Motor neuron (in vitro differentiated cells): ENCODE results near the gene IMPG1. TPM values are rescaled to one million over a fixed set of nuclear protein-coding genes. Genes with fewer than 3 reads are reported as not detected.

ENCODE experiments used
- ATAC-seq, 8 experiments: fragments of 200-7000 bp; cut with Tn5 transposase; replicated peaks in 6 of 8; 2 replicates each; pipeline ENCODE4 v1.8.0; 2021; ENCODE audit warnings: mild to moderate bottlenecking in 8 of 8, moderate library complexity in 8 of 8
- H3K27ac ChIP-seq, 2 donors: fragments of 250-450 bp; sonication (Bioruptor Pico); 2 replicates each; pipeline ENCODE4 v1.9.0; 2021; ENCODE audit warnings: antibody characterized with exemption in 2 of 2, mild to moderate bottlenecking in 2 of 2, moderate library complexity in 1 of 2
- H3K4me1 ChIP-seq, 2 donors: fragments of 250-450 bp; sonication (Bioruptor Pico); replicated peaks in 1 of 2; 2 replicates each; pipeline ENCODE4 v1.6.1; 2021; ENCODE audit warnings: antibody characterized with exemption in 2 of 2, mild to moderate bottlenecking in 2 of 2, moderate library complexity in 1 of 2
- H3K4me3 ChIP-seq, 5 donors: fragments of 250-450 bp; sonication (Bioruptor Pico); 2 replicates each; pipeline ENCODE4 v1.9.0; 2021; ENCODE audit warnings: antibody characterized with exemption in 5 of 5, mild to moderate bottlenecking in 5 of 5, moderate library complexity in 4 of 5
- WGBS, 10 experiments: fragments of 450-650 bp; shearing (Covaris generic); methylation state at CpG; one replicate each; pipeline ENCODE4 v1.0.0; 2022; 5-methylcytosine and 5-hydroxymethylcytosine counted together
- in situ Hi-C, 9 experiments: fragments of 400-800 bp; cut with MboI; loops; one replicate each; pipeline ENCODE4 v1.15.0; 2021; ENCODE audit warnings: low sequenced_read_pairs in 9 of 9, low pct_unique_long_range_greater_than_20kb in 2 of 9; ENCODE audit not compliant: unreplicated experiment in 9 of 9
- total RNA-seq, 8 experiments: library from RNA; unstranded; fragments of 300-600 nt; gene quantifications; 2 replicates each; pipeline versions ENCODE4 v1.2.3 to v1.2.4, GENCODE V29; 2022

Gene IMPG1
- total RNA-seq, 8 experiments from 2014 or later: 0.10 to 0.96 (median 0.67) TPM

- 0 to 86% (median 50%) methylated on average over 1 to 3 of the region's 3 CpGs; no CpG with 5 or more reads in 1 of the 10 experiments for WGBS, 10 experiments
- no peak for ATAC-seq
- Histone ChIP-seq H3K27ac (no peak overlapping the region), H3K4me3 (no peak overlapping the region), H3K4me1 (peaks cover 0 to 7% of the 10 kb centered on the region in 2 donors)
- in situ Hi-C loops: no loop called here
Observed at GRCh38 chr6:75997696-75998095, 74.8 kb downstream of the IMPG1 start.

- Histone ChIP-seq H3K4me1 (peaks cover 0 to 7% of the 10 kb centered on the region in 2 donors), H3K27ac (no peak overlapping the region), H3K4me3 (no peak overlapping the region)
- in situ Hi-C loops: no loop called here
- WGBS, 10 experiments: 0 to 69% (median 52%) methylated on average over 2 to 6 of the region's 6 CpGs
- no peak for ATAC-seq
Observed at GRCh38 chr6:75993236-75994162, 79.0 kb downstream of the IMPG1 start.

GRCh38 chr6:75991941-75992340 lies 80.5 kb downstream of the IMPG1 start:
- Histone ChIP-seq H3K4me1 (peaks cover 0 to 7% of the 10 kb centered on the region in 2 donors), H3K4me3 (no peak overlapping the region), H3K27ac (no peak overlapping the region)
- no peak for ATAC-seq
- 0 to 73% (median 50%) methylated on average over 1 to 2 of the region's 2 CpGs; no CpG with 5 or more reads in 5 of the 10 experiments for WGBS, 10 experiments
- in situ Hi-C loops: no loop called here

- Histone ChIP-seq H3K4me3 (no peak overlapping the region), H3K4me1 (no peaks in the 10 kb centered on the region), H3K27ac (no peak overlapping the region)
- in situ Hi-C loops: no loop called here
- no peak for ATAC-seq
- WGBS, 10 experiments: 6 to 86% (median 67%) methylated on average over 1 to 3 of the region's 3 CpGs; no CpG with 5 or more reads in 1 of the 10 experiments
Observed at GRCh38 chr6:75986935-75987334, 85.5 kb downstream of the IMPG1 start.

- in situ Hi-C loops: no loop called here
- Histone ChIP-seq H3K4me3 (no peak overlapping the region), H3K27ac (no peak overlapping the region), H3K4me1 (no peaks in the 10 kb centered on the region)
- no peak for ATAC-seq
- WGBS, 10 experiments: 62 to 100% (median 96%) methylated on average over 1 to 4 of the region's 4 CpGs; no CpG with 5 or more reads in 1 of the 10 experiments
Observed at GRCh38 chr6:75975904-75976303, 96.6 kb downstream of the IMPG1 start.

GRCh38 chr6:75970093-75970492 lies 102.4 kb downstream of the IMPG1 start:
- Histone ChIP-seq H3K4me1 (no peaks in the 10 kb centered on the region), H3K27ac (no peak overlapping the region), H3K4me3 (no peak overlapping the region)
- in situ Hi-C loops: loop anchor here in 1 of 9 experiments (25.0 kb wide), 1 partner anchor 1492 kb away; the partner anchor contains the start of gene HTR1B
- ATAC-seq: peak in 3 of 8 experiments; percentile 65 to 71 (median 70)
- WGBS, 10 experiments: 0 to 100% (median 79%) methylated on average over 1 to 2 of the region's 2 CpGs

GRCh38 chr6:75968143-75968542 lies 104.3 kb downstream of the IMPG1 start:
- Histone ChIP-seq H3K4me3 (no peak overlapping the region), H3K27ac (no peak overlapping the region), H3K4me1 (no peaks in the 10 kb centered on the region)
- no peak for ATAC-seq
- in situ Hi-C loops: loop anchor here in 1 of 9 experiments (25.0 kb wide), 1 partner anchor 1494 kb away; the partner anchor contains the start of gene HTR1B

- H3K4me1 ChIP-seq: no peaks in the 10 kb centered on the region
- H3K4me3 ChIP-seq: no peak overlapping the region
- in situ Hi-C loops: loop anchor here in 1 of 9 experiments (25.0 kb wide), 1 partner anchor 1499 kb away; the partner anchor contains the start of gene HTR1B
- 0 to 100% (median 86%) methylated on average over 1 of the region's 1 CpG for WGBS, 10 experiments
- H3K27ac ChIP-seq: no peak overlapping the region
- no peak for ATAC-seq
Observed at GRCh38 chr6:75963569-75963968, 108.9 kb downstream of the IMPG1 start.

- ATAC-seq: peak in 2 of 8 experiments; percentile 57
- H3K4me1 ChIP-seq: no peaks in the 10 kb centered on the region
- no peak overlapping the region for H3K27ac ChIP-seq
- H3K4me3 ChIP-seq: no peak overlapping the region
- WGBS, 10 experiments: 0 to 93% (median 83%) methylated on average over 2 to 3 of the region's 3 CpGs
- in situ Hi-C loops: loop anchor here in 1 of 9 experiments (25.0 kb wide), 1 partner anchor 1510 kb away; the partner anchor contains the start of gene HTR1B
Observed at GRCh38 chr6:75952128-75952527, 120.3 kb downstream of the IMPG1 start.

GRCh38 chr6:75947935-75948334 lies 124.5 kb downstream of the IMPG1 start:
- WGBS, 10 experiments: 54 to 100% (median 85%) methylated on average over 2 to 5 of the region's 5 CpGs; no CpG with 5 or more reads in 2 of the 10 experiments
- Histone ChIP-seq H3K4me1 (peaks cover 0 to 3% of the 10 kb centered on the region in 2 donors), H3K4me3 (no peak overlapping the region), H3K27ac (no peak overlapping the region)
- in situ Hi-C loops: loop anchor here in 4 of 9 experiments (25.0 kb wide), 1 partner anchor 1514 kb away; the partner anchor contains the start of gene HTR1B (in 4 of the 4)
- ATAC-seq: no peak

- ATAC-seq: no peak
Observed at GRCh38 chr6:75946146-75946831, 126.2 kb downstream of the IMPG1 start.

GRCh38 chr6:75943381-75943780 lies 129.1 kb downstream of the IMPG1 start:
- in situ Hi-C loops: loop anchor here in 4 of 9 experiments (25.0 kb wide), 1 partner anchor 1519 kb away; the partner anchor contains the start of gene HTR1B (in 4 of the 4)
- Histone ChIP-seq H3K27ac (no peak overlapping the region), H3K4me1 (peaks cover 0 to 3% of the 10 kb centered on the region in 2 donors), H3K4me3 (no peak overlapping the region)
- WGBS, 10 experiments: 40 to 100% (median 93%) methylated on average over 1 to 2 of the region's 2 CpGs; no CpG with 5 or more reads in 2 of the 10 experiments
- peak in 1 of 8 experiments; percentile 39 for ATAC-seq

More at GRCh38 chr6:75946146-75946831, 126.2 kb downstream of the IMPG1 start:
- 0 to 100% (median 62%) methylated on average over 1 to 4 of the region's 4 CpGs for WGBS, 10 experiments
- in situ Hi-C loops: loop anchor here in 4 of 9 experiments (25.0 kb wide), 1 partner anchor 1516 kb away; the partner anchor contains the start of gene HTR1B (in 4 of the 4)
- Histone ChIP-seq H3K4me1 (peaks cover 0 to 3% of the 10 kb centered on the region in 2 donors), H3K27ac (no peak overlapping the region), H3K4me3 (no peak overlapping the region)
